Stimulated activated CD4-positive, alpha-beta T cell treated with anti-CD3 and anti-CD28 coated beads, TNF-alpha, amount 100 ng/mL, for 24 hours (primary cell): ENCODE measurements around the gene RYK.
"Not testable (repeated sequence)": the region's sequence is repeated elsewhere in the genome, so short reads cannot be mapped to it uniquely, and the experiment has no call there.

Experiments
- DNase-seq, 3 experiments: peaks; one replicate each; pipeline ENCODE4 v3.0.0-alpha.2; 2020; ENCODE audit warnings: low read depth in 3 of 3

RYK gene

GRCh38 chr3:134216851-134217250, 33.8 kb downstream of the RYK start:
- DNase-seq: no peak

GRCh38 chr3:134216191-134216764, 34.4 kb downstream of the RYK start:
- DNase-seq: no peak

GRCh38 chr3:134214239-134214638, 36.4 kb downstream of the RYK start:
- DNase-seq: no peak

GRCh38 chr3:134212967-134213665, 37.5 kb downstream of the RYK start:
- DNase-seq: peak; percentile 83 to 86 (median 85)

GRCh38 chr3:134211797-134212196, 38.9 kb downstream of the RYK start:
- DNase-seq: no peak

GRCh38 chr3:134205451-134205850, 45.2 kb downstream of the RYK start:
- no peak for DNase-seq

GRCh38 chr3:134201201-134202130, 49.2 kb downstream of the RYK start:
- no peak for DNase-seq

- DNase-seq: not testable (repeated sequence)
Measured at GRCh38 chr3:134199880-134200279, 50.8 kb downstream of the RYK start.

GRCh38 chr3:134199240-134199639, 51.4 kb downstream of the RYK start:
- DNase-seq: no peak

GRCh38 chr3:134198414-134198813, 52.2 kb downstream of the RYK start:
- DNase-seq: no peak

- no peak for DNase-seq
Measured at GRCh38 chr3:134197681-134198261, 52.9 kb downstream of the RYK start.

- DNase-seq: no peak
Measured at GRCh38 chr3:134194247-134194646, 56.4 kb downstream of the RYK start.

GRCh38 chr3:134190250-134190649, 60.4 kb downstream of the RYK start:
- no peak for DNase-seq

GRCh38 chr3:134189849-134190248, 60.8 kb downstream of the RYK start:
- DNase-seq: no peak

GRCh38 chr3:134186391-134186790, 64.3 kb downstream of the RYK start:
- DNase-seq: no peak

GRCh38 chr3:134180761-134181160, 69.9 kb downstream of the RYK start:
- DNase-seq: no peak

GRCh38 chr3:134179508-134179907, 71.2 kb downstream of the RYK start:
- no peak for DNase-seq

GRCh38 chr3:134163096-134163495, 87.6 kb downstream of the RYK start:
- DNase-seq: no peak

GRCh38 chr3:134161898-134162615, 88.6 kb downstream of the RYK start:
- DNase-seq: no peak

GRCh38 chr3:134155446-134155845, 95.2 kb downstream of the RYK start:
- no peak for DNase-seq

GRCh38 chr3:134153761-134154160, 96.9 kb downstream of the RYK start:
- no peak for DNase-seq

GRCh38 chr3:134150476-134150875, 100.2 kb downstream of the RYK start:
- no peak for DNase-seq
